ENCODE data around the gene KIAA1671.
A peak's percentile ranks its signal among the peaks of the same experiment; 100 is the strongest.

The KIAA1671 gene

GRCh38 chr22:25120761-25121212 lies 168.3 kb downstream of the KIAA1671 start:
- no peak for DNase-seq

GRCh38 chr22:25122136-25122764 lies 169.7 kb downstream of the KIAA1671 start:
- DNase-seq = no peak

GRCh38 chr22:25123677-25124076 lies 171.2 kb downstream of the KIAA1671 start:
- no peak for DNase-seq

- no peak for DNase-seq
Observed at GRCh38 chr22:25125693-25126357, 173.3 kb downstream of the KIAA1671 start.

GRCh38 chr22:25126510-25126909 lies 174.0 kb downstream of the KIAA1671 start:
- no peak for DNase-seq

- no peak for DNase-seq
Observed at GRCh38 chr22:25127318-25127717, 174.8 kb downstream of the KIAA1671 start.

- DNase-seq = no peak
Observed at GRCh38 chr22:25130462-25130861, 177.9 kb downstream of the KIAA1671 start.

- no peak for DNase-seq
Observed at GRCh38 chr22:25131198-25131887, 178.8 kb downstream of the KIAA1671 start.

GRCh38 chr22:25134028-25134427 lies 181.5 kb downstream of the KIAA1671 start:
- DNase-seq = no peak

- no peak for DNase-seq
Observed at GRCh38 chr22:25134451-25134850, 181.9 kb downstream of the KIAA1671 start.

- no peak for DNase-seq
Observed at GRCh38 chr22:25136953-25137576, 184.5 kb downstream of the KIAA1671 start.

- peak; percentile 14 for DNase-seq
Observed at GRCh38 chr22:25137577-25138525, 185.3 kb downstream of the KIAA1671 start.

GRCh38 chr22:25139062-25139461 lies 186.5 kb downstream of the KIAA1671 start:
- no peak for DNase-seq

- DNase-seq = no peak
Observed at GRCh38 chr22:25142102-25142501, 189.6 kb downstream of the KIAA1671 start.

- no peak for DNase-seq
Observed at GRCh38 chr22:25143156-25144076, 190.9 kb downstream of the KIAA1671 start.

- no peak for DNase-seq
Observed at GRCh38 chr22:25144522-25144921, 192.0 kb downstream of the KIAA1671 start.

GRCh38 chr22:25146307-25146706 lies 193.8 kb downstream of the KIAA1671 start:
- DNase-seq = no peak

- no peak for DNase-seq
Observed at GRCh38 chr22:25146906-25147641, 194.6 kb downstream of the KIAA1671 start.

- no peak for DNase-seq
Observed at GRCh38 chr22:25147642-25147928, 195.1 kb downstream of the KIAA1671 start.

GRCh38 chr22:25148149-25148691 lies 195.7 kb downstream of the KIAA1671 start:
- DNase-seq = no peak

All from activated CD4-positive, alpha-beta T cell treated with anti-CD3 and anti-CD28 coated beads, Interleukin-2, amount 50 U/mL, for 16 hours (primary cell).